ENCODE results near the gene GATA3.

The GATA3 gene

DNA sequence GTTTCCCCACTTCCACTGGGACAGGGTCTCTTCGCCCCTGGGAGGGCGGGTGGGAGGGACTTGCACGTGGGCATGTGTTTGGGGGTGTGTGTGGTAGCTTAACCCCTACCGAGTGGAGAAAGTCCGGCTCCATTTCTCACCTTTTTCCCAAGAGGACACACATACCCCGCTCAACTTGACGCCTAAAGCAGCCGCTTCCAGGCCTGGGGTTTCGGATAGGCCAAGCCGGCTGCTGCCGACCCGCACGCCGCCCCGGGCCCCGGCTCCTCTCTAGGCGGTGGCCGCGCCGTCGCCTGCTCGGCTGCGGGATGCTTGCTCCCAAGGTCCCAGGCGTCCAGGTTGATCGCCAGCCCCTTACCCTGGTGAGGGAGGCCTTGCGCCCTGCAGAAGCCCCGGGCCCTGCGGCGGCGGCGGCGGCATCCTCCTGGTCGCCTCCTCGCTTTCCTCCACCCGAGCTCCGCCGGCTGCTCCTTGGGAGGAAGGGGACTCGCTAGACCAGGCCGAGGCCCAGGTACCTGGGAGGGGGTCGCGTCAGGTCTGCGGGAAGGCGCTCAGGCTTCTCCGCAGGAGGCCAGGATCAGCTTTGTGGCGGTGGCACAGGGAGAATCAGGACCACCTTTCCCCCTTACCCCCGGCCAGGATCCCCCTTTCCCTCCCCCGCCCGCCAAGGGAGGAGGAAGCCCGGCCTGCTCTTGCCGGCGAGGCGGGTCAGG is 3.2 kb upstream of the GATA3 start:
- no peak for DNase-seq

DNA sequence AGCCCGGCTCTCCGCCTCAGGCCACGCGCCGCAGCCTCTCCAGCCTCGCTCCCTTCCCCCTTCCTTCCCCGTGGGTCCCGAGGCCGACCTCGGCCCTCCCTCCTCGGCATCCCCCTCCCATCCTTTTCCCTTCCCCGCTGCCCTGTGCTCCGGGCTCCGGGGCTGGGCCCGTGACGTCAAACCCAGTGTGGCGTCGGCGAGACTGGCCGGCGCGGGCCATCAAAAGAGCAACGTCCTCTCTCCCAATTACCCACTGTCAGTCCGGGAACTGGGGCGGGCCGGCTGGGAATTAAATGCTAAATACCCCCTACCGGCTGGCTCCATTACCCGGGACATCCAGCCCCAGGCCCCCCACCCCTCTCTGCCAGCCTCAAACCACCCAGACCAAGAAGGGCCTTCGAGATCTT is 2.6 kb upstream of the GATA3 start:
- no peak for DNase-seq

DNA sequence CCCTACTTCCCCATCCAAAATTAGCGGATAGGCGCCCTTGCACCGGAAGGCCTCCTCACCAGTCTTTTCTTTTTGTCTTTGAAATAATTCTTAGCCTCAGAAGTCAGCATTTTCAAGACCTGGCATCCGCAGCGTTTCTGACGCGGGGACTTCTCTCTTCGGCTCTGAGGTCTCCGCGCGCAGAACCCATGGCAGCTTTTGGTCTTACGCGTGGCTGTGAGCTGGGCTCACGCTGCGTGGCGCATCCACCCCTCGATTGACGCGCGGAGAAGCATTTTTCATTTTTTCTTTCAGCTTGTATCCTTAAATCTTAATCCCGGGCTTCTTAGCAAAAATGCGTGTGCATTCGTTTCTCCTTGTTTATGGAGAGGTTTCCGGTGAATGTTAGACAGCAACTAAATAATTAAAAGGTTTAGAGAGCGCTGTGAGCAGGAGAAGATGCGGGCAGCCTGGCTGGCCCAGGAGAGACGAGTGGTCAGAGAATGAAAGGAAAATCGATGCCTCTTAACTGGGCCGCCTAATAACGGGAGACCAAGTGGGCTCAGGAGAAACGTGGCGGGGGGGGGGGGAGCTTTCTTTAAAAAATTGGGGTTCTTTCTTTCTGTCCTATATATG is 2.0 kb upstream of the GATA3 start:
- DNase-seq = no peak

DNA sequence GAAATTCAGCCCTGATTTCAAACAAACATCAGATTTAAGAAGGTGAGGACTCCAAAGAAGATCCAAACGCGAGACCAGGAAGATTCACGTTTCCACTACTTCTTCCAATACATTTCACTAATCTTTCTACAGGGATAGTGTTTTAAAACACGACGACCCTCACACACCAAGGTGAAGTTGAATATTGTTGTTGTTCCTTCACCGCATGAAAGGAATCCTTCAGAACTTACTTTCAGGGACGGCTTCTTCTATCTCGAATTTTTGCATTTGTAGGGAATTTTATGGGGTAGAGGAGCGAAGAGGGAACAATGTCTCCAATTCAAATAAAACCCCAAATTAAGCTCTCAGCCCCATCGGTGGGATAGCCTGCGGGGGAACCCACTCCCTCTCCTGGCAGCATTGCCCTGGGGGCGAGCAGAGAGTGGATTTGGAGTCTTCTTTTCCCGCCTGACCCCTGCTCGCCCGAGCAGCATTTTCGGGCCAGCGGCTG is 1.5 kb upstream of the GATA3 start:
- DNase-seq = no peak

DNA sequence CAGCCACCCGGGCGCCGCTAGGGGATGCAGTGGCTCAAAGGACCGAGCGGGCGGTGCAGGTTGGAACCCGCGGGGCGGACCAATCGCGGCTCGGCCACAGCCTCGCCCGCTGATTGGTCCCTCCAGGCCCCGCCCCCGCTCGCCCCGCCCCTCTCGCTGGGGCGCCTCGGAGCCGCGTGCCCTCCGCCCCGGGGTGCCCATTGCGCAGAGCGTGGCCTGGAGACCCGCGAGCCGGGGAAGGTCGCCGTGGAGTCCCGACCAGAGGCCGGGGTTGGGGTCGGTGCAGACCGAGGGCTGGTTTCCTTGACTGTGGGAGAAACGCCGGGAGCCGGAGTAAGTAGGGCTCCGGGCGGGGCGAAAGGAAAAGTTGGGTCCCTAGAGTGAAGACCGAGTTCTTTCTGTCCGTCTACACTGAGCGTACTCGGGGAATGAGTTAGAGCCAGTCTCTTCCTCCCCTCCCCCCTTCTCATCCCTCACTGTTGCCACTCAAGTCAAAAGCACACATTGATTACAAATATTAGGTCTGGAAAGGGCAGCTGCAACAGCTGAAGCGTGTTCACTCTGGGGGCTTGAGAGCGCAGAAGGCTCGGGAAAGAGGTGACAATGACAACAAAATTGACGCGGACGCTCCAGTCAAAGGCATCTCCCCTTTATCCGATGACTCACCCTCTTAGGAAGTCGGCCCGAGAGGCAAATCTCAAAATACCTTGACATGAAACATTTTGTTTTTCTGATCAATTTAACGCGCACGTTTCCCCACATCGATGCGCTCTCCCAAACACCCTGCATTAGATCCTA is 843 bp upstream of the GATA3 start:
- peak; percentile 65 to 67 for DNase-seq

DNA sequence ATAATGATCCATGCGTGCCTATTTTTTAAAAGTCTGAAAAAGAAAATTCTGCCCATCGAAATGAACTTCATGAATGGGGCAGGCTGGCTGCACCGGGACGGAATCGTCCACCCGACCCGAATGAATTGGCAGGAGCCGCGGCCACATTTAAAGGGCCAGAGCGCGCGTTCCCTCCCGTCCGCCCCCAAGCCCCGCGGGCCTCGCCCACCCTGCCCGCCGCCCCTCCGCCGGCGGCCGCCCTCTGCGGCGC is 319 bp upstream of the GATA3 start:
- no peak for DNase-seq

DNA sequence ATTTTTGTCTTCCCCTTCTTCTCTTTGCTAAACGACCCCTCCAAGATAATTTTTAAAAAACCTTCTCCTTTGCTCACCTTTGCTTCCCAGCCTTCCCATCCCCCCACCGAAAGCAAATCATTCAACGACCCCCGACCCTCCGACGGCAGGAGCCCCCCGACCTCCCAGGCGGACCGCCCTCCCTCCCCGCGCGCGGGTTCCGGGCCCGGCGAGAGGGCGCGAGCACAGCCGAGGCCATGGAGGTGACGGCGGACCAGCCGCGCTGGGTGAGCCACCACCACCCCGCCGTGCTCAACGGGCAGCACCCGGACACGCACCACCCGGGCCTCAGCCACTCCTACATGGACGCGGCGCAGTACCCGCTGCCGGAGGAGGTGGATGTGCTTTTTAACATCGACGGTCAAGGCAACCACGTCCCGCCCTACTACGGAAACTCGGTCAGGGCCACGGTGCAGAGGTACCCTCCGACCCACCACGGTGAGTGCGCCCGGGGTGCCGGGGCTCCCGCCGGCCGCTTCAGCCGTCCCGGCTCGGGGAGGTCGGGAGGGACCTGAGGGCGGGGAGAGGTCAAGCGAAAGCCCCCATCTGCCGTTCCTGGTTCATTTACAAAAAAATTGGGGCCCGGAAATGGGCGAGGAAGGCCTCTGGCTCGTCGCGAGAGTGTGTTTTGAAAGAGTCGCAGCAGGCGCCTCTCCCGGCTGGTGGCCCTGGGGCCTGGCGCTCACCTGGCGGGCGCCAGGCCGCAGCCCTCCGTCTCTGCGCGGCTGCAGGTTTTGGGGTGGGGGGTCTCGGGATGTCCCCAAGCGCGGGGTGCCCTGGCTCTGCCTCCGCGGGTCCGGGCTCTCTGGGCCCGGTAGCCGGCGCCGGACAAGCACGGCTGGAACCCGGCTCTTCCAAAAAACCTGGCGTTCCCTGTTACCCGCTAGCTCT is 1.2 kb downstream of the GATA3 start:
- DNase-seq = no peak

DNA sequence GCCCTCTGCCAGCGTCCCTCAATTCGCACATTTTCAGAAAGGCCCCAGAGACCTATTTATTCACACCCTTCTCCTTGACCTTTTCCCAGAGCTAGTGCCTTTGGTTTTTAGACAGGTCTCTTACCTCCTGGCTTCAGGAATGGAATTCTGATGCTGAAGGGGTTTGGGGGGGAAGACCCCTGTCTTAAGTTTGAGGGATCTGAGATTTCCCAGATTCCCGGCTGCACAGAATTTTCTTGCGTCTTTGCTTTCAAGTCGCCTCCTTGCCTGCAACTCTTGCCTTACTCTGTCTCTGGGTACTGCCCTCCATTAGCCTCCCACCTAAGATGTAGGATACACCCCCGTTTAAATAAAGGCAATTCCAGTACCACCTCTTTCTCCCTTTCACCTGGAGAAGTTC is 1.9 kb downstream of the GATA3 start:
- no peak for DNase-seq

DNA sequence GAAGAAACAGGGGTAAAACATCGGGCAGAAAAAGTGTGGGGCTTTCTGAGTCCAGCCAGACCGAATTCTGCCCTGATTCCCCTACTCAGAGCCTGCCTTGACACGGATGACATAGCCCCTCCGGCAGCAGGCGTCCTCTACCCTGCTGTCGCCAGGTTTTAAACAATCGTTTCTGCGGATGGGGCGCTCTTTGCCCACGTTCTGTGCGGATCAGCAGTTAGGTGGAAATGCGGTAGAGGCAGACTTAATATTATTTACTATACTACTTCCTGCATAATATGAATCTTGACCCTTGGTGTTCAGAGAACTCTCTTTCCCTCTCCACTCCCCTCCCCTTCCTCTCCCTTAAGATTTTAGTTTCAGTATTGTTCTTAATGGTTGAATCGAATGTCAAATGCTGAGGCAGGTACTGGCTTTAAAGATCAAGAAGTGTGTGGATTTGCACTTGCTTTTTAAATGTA is 2.4 kb downstream of the GATA3 start:
- no peak for DNase-seq

DNA sequence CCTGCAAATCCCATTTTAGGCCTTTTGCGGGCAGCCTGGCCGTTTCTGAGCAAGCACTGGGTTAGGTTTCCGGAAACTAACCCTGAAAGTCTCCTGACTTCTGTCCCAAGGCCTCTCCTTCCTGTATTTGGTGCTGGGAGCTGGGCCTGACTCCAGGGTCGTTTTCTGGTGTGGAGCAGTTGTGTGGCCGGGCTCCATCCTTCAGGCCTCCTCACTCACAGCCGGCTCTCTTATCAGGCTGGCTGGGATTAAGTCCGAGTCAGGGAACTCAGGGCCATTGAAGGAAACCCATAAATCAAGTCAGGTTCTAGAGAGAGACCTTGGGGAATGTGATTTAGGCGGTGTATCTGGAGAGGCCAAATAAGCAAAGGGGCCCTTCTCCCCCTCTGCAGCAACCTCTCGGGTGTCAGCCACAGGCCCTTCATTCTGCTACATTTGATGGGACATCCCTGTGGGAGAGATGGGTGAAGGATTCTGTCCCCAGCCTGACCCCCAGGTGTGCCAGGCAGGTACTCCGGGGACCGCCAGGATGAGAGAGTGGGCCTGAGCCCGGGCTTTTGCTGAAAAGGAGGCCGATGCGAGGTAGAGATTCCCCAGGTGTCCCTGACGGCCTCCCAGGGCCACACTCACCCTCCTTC is 3.3 kb downstream of the GATA3 start:
- DNase-seq = no peak

DNA sequence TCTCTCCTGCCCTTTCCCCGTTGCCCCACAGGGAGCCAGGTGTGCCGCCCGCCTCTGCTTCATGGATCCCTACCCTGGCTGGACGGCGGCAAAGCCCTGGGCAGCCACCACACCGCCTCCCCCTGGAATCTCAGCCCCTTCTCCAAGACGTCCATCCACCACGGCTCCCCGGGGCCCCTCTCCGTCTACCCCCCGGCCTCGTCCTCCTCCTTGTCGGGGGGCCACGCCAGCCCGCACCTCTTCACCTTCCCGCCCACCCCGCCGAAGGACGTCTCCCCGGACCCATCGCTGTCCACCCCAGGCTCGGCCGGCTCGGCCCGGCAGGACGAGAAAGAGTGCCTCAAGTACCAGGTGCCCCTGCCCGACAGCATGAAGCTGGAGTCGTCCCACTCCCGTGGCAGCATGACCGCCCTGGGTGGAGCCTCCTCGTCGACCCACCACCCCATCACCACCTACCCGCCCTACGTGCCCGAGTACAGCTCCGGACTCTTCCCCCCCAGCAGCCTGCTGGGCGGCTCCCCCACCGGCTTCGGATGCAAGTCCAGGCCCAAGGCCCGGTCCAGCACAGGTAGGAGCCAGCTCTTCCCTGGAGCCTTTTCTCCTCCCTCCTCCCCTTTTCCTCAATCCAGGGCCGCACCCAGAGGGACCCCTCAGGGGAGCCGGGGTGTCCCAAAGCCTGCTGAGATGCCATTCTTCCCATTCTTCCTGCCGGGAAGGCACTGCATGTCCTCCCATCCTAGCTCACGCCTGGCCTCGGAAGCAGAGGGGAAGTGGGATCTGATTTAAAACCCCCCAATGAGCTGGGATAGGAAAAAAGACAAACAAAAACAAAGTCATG is 4.0 kb downstream of the GATA3 start:
- no peak for DNase-seq

DNA sequence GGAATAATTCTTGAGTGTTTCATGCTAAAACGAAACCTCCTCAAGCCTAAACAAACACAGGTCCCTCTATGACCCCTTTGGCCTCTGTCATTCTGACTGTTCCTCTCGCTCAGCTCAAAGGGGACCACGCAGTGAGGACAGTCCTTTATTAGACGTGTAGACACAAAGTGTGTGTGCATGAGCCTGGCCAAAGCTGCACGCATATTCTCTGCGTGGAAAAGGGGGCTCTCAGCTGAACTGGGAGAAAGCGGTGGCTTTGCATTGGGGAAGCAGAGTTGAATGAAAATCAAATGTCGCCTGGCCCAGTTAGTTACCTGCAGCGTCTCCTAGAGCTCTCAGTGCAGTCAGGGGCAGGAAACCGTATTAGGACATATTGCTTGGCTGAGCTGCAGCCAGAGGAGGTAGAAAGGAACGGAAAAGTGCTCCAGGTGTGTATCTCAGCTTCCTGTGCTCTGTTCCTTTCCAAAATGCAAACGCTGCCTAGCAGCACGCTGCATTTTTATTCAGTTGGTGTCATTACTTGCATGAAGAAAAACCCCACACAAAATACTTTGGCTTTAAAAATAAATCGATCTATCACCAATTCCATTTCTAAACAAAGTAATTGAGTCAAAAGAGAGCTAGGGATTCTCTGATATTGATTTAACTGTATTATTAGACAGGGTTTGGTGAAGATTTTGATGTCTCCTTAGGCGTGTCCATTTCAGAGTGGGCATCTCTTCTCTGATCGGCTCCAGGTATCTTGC is 4.9 kb downstream of the GATA3 start:
- DNase-seq = no peak

DNA sequence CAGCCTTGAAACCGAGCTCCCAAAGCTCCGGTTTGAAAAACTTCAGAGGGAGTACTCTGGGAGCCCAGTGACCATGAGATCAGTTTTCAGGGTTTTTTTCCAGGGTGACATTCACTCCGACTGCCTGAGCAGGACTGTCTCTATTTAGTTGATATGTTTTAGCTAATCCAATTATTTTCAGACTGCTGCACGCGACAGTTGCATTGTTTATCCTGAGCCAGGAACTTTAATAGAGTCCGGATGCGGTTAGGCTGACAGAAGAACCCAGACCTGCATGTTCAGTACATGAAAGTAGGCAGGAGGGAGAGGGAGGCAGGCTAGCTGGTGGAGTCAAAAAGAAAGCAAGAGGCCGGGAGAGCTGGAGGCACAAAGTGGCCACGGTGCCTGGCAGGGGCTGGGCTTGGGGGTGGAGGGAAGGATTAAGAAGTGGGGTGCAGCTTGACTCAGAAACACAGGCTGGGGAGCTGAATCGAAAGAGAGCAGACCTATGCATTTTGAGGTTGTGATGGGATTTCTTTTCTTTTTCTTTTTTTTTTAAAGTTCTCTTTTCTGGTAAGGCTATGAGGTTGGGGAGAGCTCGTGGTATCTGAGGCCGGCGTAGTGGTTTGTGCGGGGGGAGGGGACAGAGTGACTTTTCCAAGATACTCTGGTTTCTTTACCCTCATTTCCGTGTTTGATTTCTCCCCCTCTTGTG is 5.7 kb downstream of the GATA3 start:
- DNase-seq = no peak

DNA sequence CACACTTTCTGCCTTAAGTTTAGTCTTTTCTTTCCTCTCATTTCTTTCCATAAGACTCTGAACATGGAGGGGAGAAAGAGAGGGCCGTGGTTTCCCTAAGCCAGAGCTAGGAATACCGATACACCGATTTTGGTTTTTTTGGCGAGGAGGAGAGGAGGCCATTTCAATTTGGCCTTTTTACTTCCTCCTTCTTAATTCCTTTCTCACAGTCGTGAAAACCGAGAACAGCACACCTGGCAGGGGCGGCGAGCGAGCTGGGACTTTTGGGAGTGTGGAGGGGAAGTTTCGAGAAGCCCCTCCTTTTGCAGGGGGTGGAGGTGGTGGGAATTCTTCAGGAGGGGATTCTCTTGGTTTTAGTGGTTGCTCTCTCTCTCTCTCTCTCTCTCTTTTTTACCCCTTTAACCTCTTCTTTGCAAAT is 6.2 kb downstream of the GATA3 start:
- DNase-seq = no peak

DNA sequence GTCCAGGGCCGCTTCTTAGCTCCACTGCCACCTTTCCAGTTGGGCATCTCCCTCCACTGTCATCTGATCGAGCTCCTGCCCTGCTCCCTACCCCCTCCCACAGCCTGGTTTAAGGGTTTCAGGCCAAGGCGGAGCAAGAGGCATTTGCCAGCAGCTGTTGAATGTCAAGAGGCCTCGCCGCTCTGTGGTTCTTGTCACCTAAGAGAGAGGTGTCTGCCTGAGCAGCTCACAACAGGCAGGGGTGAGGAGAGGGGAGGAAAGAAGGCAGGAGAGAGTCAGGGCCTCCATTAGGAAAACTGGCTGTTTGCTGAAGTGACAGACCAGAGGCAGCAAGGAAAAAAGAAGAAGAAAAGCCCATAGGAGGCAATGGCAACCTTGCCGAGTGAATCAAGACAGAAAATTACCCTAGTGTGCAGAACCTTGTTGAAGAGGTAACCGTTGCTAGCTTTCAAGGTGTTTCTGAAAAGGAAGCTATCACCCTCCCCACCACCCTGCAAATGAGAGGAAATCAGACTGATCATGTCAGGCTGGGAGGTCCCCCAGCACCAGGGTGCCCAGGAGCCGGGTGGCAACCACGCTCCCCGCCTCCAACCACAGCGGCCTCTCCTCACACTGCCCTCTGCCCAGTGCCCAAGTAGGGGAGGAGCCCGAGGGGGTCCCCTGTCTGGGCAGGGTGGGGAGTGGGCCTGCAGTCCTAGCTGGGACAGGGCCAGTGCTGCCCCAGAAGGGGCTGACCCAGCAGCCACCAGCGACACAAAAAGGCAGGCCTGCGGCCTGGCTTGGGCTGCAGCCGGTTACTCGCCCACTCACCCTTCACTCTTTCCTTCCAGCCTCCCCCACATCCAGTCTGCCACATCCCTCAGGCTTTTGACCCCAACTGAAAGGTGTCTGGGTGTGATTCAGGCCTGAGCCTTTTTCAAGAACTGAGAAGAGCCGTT is 7.1 kb downstream of the GATA3 start:
- DNase-seq = no peak

DNA sequence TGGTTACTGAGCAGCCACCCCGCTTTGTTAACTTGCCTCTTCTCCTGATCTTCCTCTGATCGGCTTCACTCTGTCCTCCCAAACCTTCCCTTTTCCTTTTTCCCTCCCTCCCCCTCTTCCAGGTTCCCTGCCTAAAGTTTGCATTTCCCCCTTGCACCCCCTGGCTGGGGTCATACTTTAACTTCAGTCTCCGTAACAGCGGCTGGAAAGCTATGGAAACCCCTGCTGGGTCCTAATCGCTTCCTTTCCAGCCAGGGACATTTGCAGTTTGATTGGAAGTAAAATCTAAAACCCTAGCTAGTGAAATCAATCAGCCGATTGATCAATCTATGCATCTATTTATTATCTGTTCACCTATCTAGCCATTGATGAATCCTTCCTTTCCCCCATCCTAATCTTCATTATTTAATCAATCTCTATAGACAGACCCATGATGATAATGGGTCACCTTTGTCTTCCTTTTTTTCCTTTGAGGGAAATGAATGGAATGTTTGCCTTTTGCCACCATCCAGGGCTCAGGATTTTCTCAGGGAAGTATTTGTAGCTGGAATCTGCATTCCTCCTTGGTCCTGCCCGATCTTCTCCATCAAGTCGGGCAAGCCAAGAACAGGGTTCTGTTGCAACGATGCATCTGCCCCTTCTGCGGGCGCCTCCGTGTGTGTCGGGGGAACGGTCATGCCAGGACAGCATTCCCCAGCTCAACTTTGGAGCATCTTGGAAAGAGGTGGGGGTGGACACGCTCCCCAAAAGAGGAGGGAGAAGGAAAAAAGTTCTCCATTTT is 8.8 kb downstream of the GATA3 start:
- DNase-seq = no peak

DNA sequence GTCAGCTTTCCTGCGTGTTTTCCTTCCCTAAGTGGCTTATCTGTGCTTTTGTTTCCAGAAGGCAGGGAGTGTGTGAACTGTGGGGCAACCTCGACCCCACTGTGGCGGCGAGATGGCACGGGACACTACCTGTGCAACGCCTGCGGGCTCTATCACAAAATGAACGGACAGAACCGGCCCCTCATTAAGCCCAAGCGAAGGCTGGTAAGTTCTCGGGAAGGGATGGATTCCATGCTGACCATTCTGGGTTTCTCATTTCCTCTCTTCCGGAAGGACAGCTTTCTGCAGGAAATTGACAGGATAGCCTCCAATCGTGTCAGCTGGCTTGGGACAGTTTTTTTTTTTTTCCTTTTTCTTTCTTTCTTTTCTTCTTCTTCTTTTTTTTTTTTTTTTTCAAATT is 9.4 kb downstream of the GATA3 start:
- no peak for DNase-seq

DNA sequence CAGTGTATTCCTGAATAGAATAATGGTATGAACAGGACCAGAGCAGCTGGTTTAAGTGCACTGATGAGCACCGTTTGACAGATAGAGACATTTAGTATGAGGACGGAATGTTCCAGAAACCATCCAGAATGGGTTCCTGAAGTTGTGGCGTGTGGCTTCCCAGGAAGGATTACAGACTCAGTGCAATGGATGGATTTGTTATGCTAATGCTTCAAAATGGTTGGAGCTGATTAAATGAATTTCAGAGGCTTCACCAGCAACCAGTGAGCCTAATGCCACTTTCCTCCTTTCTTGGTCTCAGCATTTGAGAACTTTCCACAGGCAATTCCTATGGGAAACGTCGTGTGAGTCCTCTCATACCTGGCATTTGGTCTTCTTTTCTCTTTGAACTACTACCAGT is 9.9 kb downstream of the GATA3 start:
- no peak for DNase-seq
